ENCODE measurements around the gene KTI12.
"Not testable (repeated sequence)": the region's sequence is repeated elsewhere in the genome, so short reads cannot be mapped to it uniquely, and the experiment has no call there.

The KTI12 gene

GRCh38 chr1:52026278-52026677 is 7.3 kb downstream of the KTI12 start:
- DNase-seq (ENCODE audit: low read depth), result no peak
- no peak overlapping the region for H3K4me3 ChIP-seq (ENCODE audit: low read depth, low read length)
- TF ChIP-seq CTCF (IDR thresholded peaks at IDR 0.05; ENCODE audit: control insufficient read depth, extremely low read depth, insufficient read depth), result no peak

- DNase-seq (ENCODE audit: low read depth), result no peak
- no peak overlapping the region for H3K4me3 ChIP-seq (ENCODE audit: low read depth, low read length)
- TF ChIP-seq CTCF (IDR thresholded peaks at IDR 0.05; ENCODE audit: control insufficient read depth, extremely low read depth, insufficient read depth), result no peak
Observed at GRCh38 chr1:52022133-52022532, 11.5 kb downstream of the KTI12 start.

- no peak for TF ChIP-seq CTCF (IDR thresholded peaks at IDR 0.05; ENCODE audit: control insufficient read depth, extremely low read depth, insufficient read depth)
- DNase-seq (ENCODE audit: low read depth), result no peak
- no peak overlapping the region for H3K4me3 ChIP-seq (ENCODE audit: low read depth, low read length)
Observed at GRCh38 chr1:52008071-52008809, 25.4 kb downstream of the KTI12 start.

- no peak overlapping the region for H3K4me3 ChIP-seq (ENCODE audit: low read depth, low read length)
- no peak for DNase-seq (ENCODE audit: low read depth)
- TF ChIP-seq CTCF (IDR thresholded peaks at IDR 0.05; ENCODE audit: control insufficient read depth, extremely low read depth, insufficient read depth), result no peak
Observed at GRCh38 chr1:52007215-52008002, 26.2 kb downstream of the KTI12 start.

GRCh38 chr1:52006081-52006553 is 27.5 kb downstream of the KTI12 start:
- not testable (repeated sequence) for H3K4me3 ChIP-seq (ENCODE audit: low read depth, low read length); DNase-seq (ENCODE audit: low read depth)

- H3K4me3 ChIP-seq (ENCODE audit: low read depth, low read length); DNase-seq (ENCODE audit: low read depth): not testable (repeated sequence)
Observed at GRCh38 chr1:52005548-52005947, 28.1 kb downstream of the KTI12 start.

- no peak overlapping the region for H3K4me3 ChIP-seq (ENCODE audit: low read depth, low read length)
- DNase-seq (ENCODE audit: low read depth), result no peak
- no peak for TF ChIP-seq CTCF (IDR thresholded peaks at IDR 0.05; ENCODE audit: control insufficient read depth, extremely low read depth, insufficient read depth)
Observed at GRCh38 chr1:52003877-52004276, 29.7 kb downstream of the KTI12 start.

Data from LNCaP clone FGC (cell line).